OCI-LY3 (cell line): Measurements from ENCODE around the gene SLC12A7.

Experiments used
- H2AFZ ChIP-seq: fragments of 200-600, 300-600 bp; shearing (Covaris generic); 2 replicates; pipeline ENCODE4 v1.6.0; 2014; ENCODE audit warnings: antibody characterized with exemption, low read depth, low read length
- H3K27ac ChIP-seq: fragments of 200-600, 300-600 bp; sonication (generic); 2 replicates; pipeline ENCODE4 v1.5.1; 2014; ENCODE audit warnings: mild to moderate bottlenecking, low read length, moderate library complexity, mixed read lengths
- H3K27me3 ChIP-seq: fragments of 200-600, 300-600 bp; sonication (generic); 2 replicates; pipeline ENCODE4 v1.6.1; 2014; ENCODE audit warnings: low read depth, low read length, mixed read lengths
- H3K36me3 ChIP-seq: fragments of 200-600, 300-600 bp; sonication (generic); replicated peaks from 2 replicates; pipeline ENCODE3; 2014; ENCODE audit warnings: low read depth, low read length, mixed read lengths
- H3K4me1 ChIP-seq: fragments of 300-600, 200-600 bp; sonication (generic); 2 replicates; pipeline ENCODE4 v1.6.1; 2014; ENCODE audit warnings: low read length, mixed read lengths
- H3K4me2 ChIP-seq: fragments of 200-600, 300-600 bp; sonication (generic); 2 replicates; pipeline ENCODE4 v1.6.1; 2014; ENCODE audit warnings: low read length, mixed read lengths
- H3K4me3 ChIP-seq: fragments of 300-600, 200-600 bp; sonication (generic); 2 replicates; pipeline ENCODE4 v1.5.1; 2014; ENCODE audit warnings: antibody characterized with exemption, mild to moderate bottlenecking, low read length, moderate library complexity
- H3K79me2 ChIP-seq: fragments of 300-600, 200-600 bp; shearing (Covaris generic); 2 replicates; pipeline ENCODE4 v1.6.1; 2014; ENCODE audit warnings: mild to moderate bottlenecking, low read length, mixed read lengths
- H3K9ac ChIP-seq: fragments of 300-600, 200-600 bp; shearing (Covaris generic); 2 replicates; pipeline ENCODE4 v1.6.0; 2014; ENCODE audit warnings: mild to moderate bottlenecking, low read length, moderate library complexity
- H3K9me3 ChIP-seq: fragments of 200-600, 300-600 bp; shearing (Covaris generic); 2 replicates; pipeline ENCODE4 v1.6.1; 2014; ENCODE audit warnings: low read length, mixed read lengths; ENCODE audit not compliant: insufficient read depth
- H4K20me1 ChIP-seq: fragments of 200-600, 300-600 bp; sonication (generic); 2 replicates; pipeline ENCODE4 v1.6.1; 2016; ENCODE audit warnings: low read length, mixed read lengths; ENCODE audit not compliant: insufficient read depth
- EZH2phosphoT487 ChIP-seq: fragments of 200-600 bp; shearing (Covaris generic); IDR thresholded peaks from 2 replicates; pipeline ENCODE4 v1.6.1; 2018; ENCODE audit warnings: antibody characterized with exemption, mixed run types, low read depth
- TF ChIP-seq, protein P1 (sequence below): fragments of 200-600, 300-600 bp; sonication (generic); IDR thresholded peaks from 2 replicates; pipeline ENCODE4 v1.5.1; 2014; ENCODE audit warnings: antibody characterized with exemption, low read length, low read depth

The SLC12A7 gene

GRCh38 chr5:1004461-1005248, 107.2 kb downstream of the SLC12A7 start:
- Histone ChIP-seq H3K4me2 (no peak overlapping the region), H3K4me3 (no peak overlapping the region), H3K9ac (no peak overlapping the region), H3K4me1 (no peaks in the 10 kb centered on the region), H4K20me1 (no peaks in the 10 kb centered on the region), H3K27me3 (no peaks in the 10 kb centered on the region), H3K79me2 (no peaks in the 10 kb centered on the region), H2AFZ (no peak overlapping the region), H3K27ac (no peak overlapping the region), H3K9me3 (no peaks in the 10 kb centered on the region), H3K36me3 (no peaks in the 10 kb centered on the region)
- TF ChIP-seq EZH2phosphoT487: no peak
- TF ChIP-seq, protein P1, sequence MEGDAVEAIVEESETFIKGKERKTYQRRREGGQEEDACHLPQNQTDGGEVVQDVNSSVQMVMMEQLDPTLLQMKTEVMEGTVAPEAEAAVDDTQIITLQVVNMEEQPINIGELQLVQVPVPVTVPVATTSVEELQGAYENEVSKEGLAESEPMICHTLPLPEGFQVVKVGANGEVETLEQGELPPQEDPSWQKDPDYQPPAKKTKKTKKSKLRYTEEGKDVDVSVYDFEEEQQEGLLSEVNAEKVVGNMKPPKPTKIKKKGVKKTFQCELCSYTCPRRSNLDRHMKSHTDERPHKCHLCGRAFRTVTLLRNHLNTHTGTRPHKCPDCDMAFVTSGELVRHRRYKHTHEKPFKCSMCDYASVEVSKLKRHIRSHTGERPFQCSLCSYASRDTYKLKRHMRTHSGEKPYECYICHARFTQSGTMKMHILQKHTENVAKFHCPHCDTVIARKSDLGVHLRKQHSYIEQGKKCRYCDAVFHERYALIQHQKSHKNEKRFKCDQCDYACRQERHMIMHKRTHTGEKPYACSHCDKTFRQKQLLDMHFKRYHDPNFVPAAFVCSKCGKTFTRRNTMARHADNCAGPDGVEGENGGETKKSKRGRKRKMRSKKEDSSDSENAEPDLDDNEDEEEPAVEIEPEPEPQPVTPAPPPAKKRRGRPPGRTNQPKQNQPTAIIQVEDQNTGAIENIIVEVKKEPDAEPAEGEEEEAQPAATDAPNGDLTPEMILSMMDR: no peak

- no peak for TF ChIP-seq EZH2phosphoT487
- TF ChIP-seq, protein P1: no peak
- Histone ChIP-seq H3K4me2 (no peak overlapping the region), H3K4me1 (no peaks in the 10 kb centered on the region), H3K27me3 (no peaks in the 10 kb centered on the region), H3K9ac (no peak overlapping the region), H2AFZ (no peak overlapping the region), H3K27ac (no peak overlapping the region), H3K9me3 (no peaks in the 10 kb centered on the region), H3K79me2 (no peaks in the 10 kb centered on the region), H4K20me1 (no peaks in the 10 kb centered on the region), H3K36me3 (no peaks in the 10 kb centered on the region), H3K4me3 (no peak overlapping the region)
These were observed 108.4 kb downstream of the SLC12A7 start for GRCh38 chr5:1003296-1003937.

GRCh38 chr5:1002836-1003235, 109.0 kb downstream of the SLC12A7 start:
- H3K27me3 ChIP-seq: no peaks in the 10 kb centered on the region; the same call in 1 of the 2 replicates
- no peaks in the 10 kb centered on the region for H3K4me1 ChIP-seq

GRCh38 chr5:1002271-1002546, 109.7 kb downstream of the SLC12A7 start:
- Histone ChIP-seq H3K36me3 (no peaks in the 10 kb centered on the region), H3K27me3 (no peaks in the 10 kb centered on the region; the same call in 1 of the 2 replicates), H4K20me1 (no peaks in the 10 kb centered on the region), H3K79me2 (no peaks in the 10 kb centered on the region), H3K9ac (no peak overlapping the region), H3K4me2 (no peak overlapping the region), H3K4me3 (no peak overlapping the region), H2AFZ (no peak overlapping the region), H3K27ac (no peak overlapping the region), H3K4me1 (no peaks in the 10 kb centered on the region), H3K9me3 (no peaks in the 10 kb centered on the region)
- TF ChIP-seq EZH2phosphoT487: no peak
- TF ChIP-seq, protein P1: no peak

More at GRCh38 chr5:1002836-1003235, 109.0 kb downstream of the SLC12A7 start:
- H2AFZ ChIP-seq: no peak overlapping the region
- no peaks in the 10 kb centered on the region for H3K79me2 ChIP-seq
- H3K27ac ChIP-seq: no peak overlapping the region
- H3K36me3 ChIP-seq: no peaks in the 10 kb centered on the region
- TF ChIP-seq, protein P1: no peak
- TF ChIP-seq EZH2phosphoT487: no peak
- no peak overlapping the region for H3K4me3 ChIP-seq
- H3K4me2 ChIP-seq: no peak overlapping the region
- H4K20me1 ChIP-seq: no peaks in the 10 kb centered on the region
- H3K9ac ChIP-seq: no peak overlapping the region
- no peaks in the 10 kb centered on the region for H3K9me3 ChIP-seq
